Cardiac muscle cell (in vitro differentiated cells and primary cell): ENCODE results near the gene DENND6B. TPM values are rescaled to one million over a fixed set of nuclear protein-coding genes. Genes with fewer than 3 reads are reported as not detected.

ENCODE experiments used
- DNase-seq, 2 donors: peaks; one replicate each; pipeline versions ENCODE4 v3.0.0 to v3.0.0-alpha.2; 2010 to 2017; ENCODE audit warnings: low read depth in 1 of 2, low spot score in 1 of 2
- H3K27ac ChIP-seq: fragments of 200-600 bp; sonication (generic); 2 replicates; pipeline ENCODE4 v1.5.1; 2016
- H3K27me3 ChIP-seq: fragments of 200-600 bp; sonication (generic); 2 replicates; pipeline ENCODE4 v1.6.0; 2016; ENCODE audit warnings: control low read depth
- H3K36me3 ChIP-seq: fragments of 200-600 bp; sonication (generic); 2 replicates; pipeline ENCODE4 v1.5.1; 2016; ENCODE audit warnings: control low read depth
- H3K4me1 ChIP-seq: fragments of 200-600 bp; sonication (generic); 2 replicates; pipeline ENCODE4 v1.8.1; 2017; ENCODE audit warnings: low read depth, mild to moderate bottlenecking, mixed run types
- H3K4me3 ChIP-seq: fragments of 200-600 bp; sonication (generic); 2 replicates; pipeline ENCODE4 v1.5.1; 2016; ENCODE audit warnings: mild to moderate bottlenecking
- H3K9me3 ChIP-seq: fragments of 200-600 bp; sonication (generic); 2 replicates; pipeline ENCODE4 v1.5.1; 2017; ENCODE audit warnings: low read depth, mild to moderate bottlenecking, control low read depth
- polyA plus RNA-seq: library from polyadenylated mRNA; unstranded; fragments of >200 nt; fragmentation: Nextera tagmentation; extraction: Ambion mirVana; gene quantifications from 2 replicates; pipeline ENCODE4 v1.2.1, GENCODE V29; 2016
- total RNA-seq: library from RNA; depleted of rRNA; stranded (reverse); fragments of >200 nt; gene quantifications from 2 replicates; pipeline ENCODE4 v1.2.3, GENCODE V29; 2016
- TF ChIP-seq, protein P1 (sequence below): IDR thresholded peaks from 2 replicates; pipeline ENCODE4 v1.5.1; 2012; ENCODE audit warnings: low read depth, mild to moderate bottlenecking, low read length

DENND6B gene
- total and polyA plus RNA-seq, 2 experiments from 2014 or later = 7.0 to 13.3 TPM

DNA sequence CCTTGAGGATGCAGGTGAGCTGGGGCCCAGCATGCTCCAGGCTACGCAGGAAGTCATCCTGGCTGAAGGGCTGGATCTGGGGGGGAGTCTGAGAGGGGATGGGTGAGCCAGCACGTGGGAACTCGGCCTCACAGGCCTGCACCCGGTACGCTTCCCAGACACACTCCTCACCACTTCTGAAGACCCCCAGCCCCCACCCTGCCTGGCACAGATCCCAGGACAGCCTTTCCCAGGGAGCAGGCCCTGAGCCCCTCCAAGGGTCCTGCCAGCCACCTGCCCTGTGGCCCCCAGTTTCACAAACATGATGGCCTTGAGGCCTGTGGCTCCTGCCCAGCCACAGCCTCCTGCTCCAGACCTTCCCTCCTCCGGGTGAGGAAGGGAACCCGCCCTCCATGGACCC lies 13.8 kb downstream of the DENND6B start:
- DNase-seq = no peak
- H3K4me1 ChIP-seq = peaks cover 23% of the 10 kb centered on the region
- TF ChIP-seq, protein P1, sequence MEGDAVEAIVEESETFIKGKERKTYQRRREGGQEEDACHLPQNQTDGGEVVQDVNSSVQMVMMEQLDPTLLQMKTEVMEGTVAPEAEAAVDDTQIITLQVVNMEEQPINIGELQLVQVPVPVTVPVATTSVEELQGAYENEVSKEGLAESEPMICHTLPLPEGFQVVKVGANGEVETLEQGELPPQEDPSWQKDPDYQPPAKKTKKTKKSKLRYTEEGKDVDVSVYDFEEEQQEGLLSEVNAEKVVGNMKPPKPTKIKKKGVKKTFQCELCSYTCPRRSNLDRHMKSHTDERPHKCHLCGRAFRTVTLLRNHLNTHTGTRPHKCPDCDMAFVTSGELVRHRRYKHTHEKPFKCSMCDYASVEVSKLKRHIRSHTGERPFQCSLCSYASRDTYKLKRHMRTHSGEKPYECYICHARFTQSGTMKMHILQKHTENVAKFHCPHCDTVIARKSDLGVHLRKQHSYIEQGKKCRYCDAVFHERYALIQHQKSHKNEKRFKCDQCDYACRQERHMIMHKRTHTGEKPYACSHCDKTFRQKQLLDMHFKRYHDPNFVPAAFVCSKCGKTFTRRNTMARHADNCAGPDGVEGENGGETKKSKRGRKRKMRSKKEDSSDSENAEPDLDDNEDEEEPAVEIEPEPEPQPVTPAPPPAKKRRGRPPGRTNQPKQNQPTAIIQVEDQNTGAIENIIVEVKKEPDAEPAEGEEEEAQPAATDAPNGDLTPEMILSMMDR = no peak
- H3K4me3 ChIP-seq = no peak overlapping the region
- H3K27ac ChIP-seq = no peak overlapping the region
- H3K27me3 ChIP-seq = no peaks in the 10 kb centered on the region
- H3K36me3 ChIP-seq = no peaks in the 10 kb centered on the region
- no peaks in the 10 kb centered on the region for H3K9me3 ChIP-seq

DNA sequence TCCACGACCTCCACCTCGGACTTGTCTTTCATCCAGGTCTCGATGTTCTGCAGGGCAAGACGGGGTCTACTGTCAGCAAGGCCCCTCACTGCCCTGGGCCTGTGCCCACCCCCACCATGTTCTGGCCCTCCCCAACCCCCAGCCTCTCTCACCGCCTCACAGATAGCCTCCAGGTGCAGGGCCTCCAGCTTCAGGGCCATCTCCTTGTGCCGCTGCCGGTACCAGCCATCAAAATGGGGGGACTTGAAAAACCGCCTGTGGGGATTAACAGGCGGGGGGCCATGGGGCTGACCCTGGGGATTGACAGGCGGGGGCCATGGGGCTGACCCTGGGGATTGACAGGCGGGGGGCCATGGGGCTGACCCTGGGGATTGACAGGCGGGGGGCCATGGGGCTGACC lies 14.4 kb downstream of the DENND6B start:
- H3K4me1 ChIP-seq = peaks cover 24% of the 10 kb centered on the region
- DNase-seq = no peak
- TF ChIP-seq, protein P1 = no peak
- no peaks in the 10 kb centered on the region for H3K9me3 ChIP-seq
- H3K36me3 ChIP-seq = no peaks in the 10 kb centered on the region
- no peaks in the 10 kb centered on the region for H3K27me3 ChIP-seq
- no peak overlapping the region for H3K4me3 ChIP-seq
- H3K27ac ChIP-seq = no peak overlapping the region

DNA sequence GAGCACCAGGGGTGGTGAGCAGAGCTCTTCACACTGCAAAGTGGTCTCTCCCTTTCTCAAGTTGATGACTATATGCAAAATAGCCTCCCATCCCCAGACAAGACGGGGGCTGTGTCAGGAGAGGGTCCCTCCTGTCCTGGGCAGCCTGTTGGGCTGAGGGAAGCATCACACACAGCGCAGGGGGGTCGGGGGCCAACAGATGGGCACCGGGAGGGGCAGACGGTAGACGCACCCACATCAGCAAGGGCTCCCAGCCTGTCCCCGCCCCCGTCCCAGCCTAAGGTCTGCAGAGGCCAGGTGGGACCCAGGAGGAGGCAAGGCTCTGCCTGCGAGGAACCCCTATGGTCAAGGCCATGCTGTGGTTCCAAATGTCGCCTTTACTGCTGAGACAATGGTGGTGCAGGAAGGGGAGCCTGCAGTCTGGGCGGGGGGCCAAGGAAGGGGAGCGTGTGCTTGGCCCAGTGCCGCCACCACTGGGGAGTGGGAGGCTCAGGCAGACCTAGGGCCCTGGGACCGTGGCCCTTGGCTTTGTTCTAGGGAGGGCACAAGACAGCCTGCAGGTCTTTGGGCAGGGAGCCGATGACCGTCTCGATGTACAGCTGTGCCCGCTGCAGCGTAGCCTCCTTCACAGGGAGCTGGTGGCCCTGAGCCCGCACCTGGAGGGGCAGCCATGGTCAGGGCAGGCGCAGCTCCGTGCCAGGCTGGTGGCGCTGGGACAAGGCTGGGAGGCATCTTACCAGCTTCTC lies 15.0 kb downstream of the DENND6B start:
- Histone ChIP-seq H3K4me1 (peaks cover 24% of the 10 kb centered on the region), H3K36me3 (no peaks in the 10 kb centered on the region), H3K4me3 (no peak overlapping the region), H3K27ac (no peak overlapping the region), H3K27me3 (no peaks in the 10 kb centered on the region), H3K9me3 (no peaks in the 10 kb centered on the region)
- TF ChIP-seq, protein P1 = no peak
- DNase-seq = no peak

DNA sequence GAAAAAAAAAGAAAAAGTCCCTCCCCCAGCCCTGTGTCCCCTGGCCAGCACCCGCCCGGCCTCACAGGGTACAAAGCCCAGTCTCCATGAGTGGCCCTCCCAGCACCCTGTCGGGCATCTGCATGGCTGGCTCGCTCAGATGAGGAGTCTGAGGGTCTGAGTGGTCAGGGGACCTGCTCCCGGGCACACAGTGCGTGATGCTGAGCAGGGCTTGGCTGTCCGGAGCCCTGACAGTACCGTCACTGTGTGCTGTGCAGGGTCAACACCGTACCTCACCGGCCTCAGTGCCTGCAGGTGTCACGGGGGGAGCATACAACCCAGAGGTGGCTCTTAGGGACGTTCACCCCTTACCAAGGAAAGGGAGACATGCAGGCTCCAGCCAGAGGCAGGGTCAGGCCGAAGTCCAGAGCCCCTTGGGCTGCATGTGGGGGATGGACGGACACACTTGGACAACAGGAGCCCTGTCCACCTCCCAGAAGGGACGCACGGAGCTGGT lies 15.8 kb downstream of the DENND6B start:
- Histone ChIP-seq H3K36me3 (no peaks in the 10 kb centered on the region), H3K4me1 (peaks cover 24% of the 10 kb centered on the region), H3K27ac (no peak overlapping the region), H3K4me3 (no peak overlapping the region), H3K9me3 (no peaks in the 10 kb centered on the region), H3K27me3 (no peaks in the 10 kb centered on the region)
- TF ChIP-seq, protein P1 = no peak
- no peak for DNase-seq

DNA sequence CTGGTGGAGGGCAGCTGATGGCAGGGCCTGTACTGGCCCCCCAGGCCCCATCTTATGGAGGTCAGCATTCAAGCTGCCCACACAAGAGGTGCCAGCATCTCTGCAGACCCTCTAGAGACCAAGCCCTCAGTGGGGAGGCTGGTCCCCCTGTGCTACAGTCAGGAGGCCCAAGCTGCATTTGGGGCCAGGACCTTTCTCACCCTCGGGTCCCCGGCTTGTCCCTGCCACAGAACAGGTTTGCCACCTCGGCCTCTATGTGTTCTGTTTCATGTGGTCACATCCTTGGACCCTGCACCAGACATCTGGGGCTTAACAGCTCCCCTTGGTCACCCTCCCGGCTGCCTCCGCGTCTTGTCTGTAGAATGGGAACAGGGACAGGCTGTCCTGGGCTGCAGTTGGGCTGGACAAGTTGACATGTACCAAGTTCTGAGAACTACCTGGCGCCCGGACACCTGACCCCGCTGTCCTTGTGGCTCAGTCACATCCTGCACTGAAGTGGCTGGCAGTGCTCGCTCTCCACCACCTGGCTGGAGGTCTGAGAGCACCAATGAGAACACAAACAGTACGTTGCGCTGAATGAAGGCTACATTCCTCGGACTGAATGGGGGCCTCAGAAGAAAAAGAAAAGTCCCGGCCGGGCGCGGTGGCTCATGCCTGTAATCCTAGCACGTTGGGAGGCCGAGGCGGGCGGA lies 16.6 kb downstream of the DENND6B start:
- TF ChIP-seq, protein P1 = no peak
- no peak overlapping the region for H3K27ac ChIP-seq
- H3K27me3 ChIP-seq = no peaks in the 10 kb centered on the region
- H3K9me3 ChIP-seq = no peaks in the 10 kb centered on the region
- H3K4me1 ChIP-seq = peaks cover 32% of the 10 kb centered on the region
- no peak overlapping the region for H3K4me3 ChIP-seq
- H3K36me3 ChIP-seq = no peaks in the 10 kb centered on the region
- DNase-seq = no peak
